Measurements from ENCODE around the gene IL27RA.

GRCh38 chr19:14089662-14090508, 58.3 kb downstream of the IL27RA start:
- TF ChIP-seq CTCF (tag by site-specific recombination; IDR thresholded peaks at IDR 0.05): no peak
- no peak for TF ChIP-seq ZNF423 (tag by site-specific recombination; IDR thresholded peaks at IDR 0.05)
- TF ChIP-seq, protein P1, sequence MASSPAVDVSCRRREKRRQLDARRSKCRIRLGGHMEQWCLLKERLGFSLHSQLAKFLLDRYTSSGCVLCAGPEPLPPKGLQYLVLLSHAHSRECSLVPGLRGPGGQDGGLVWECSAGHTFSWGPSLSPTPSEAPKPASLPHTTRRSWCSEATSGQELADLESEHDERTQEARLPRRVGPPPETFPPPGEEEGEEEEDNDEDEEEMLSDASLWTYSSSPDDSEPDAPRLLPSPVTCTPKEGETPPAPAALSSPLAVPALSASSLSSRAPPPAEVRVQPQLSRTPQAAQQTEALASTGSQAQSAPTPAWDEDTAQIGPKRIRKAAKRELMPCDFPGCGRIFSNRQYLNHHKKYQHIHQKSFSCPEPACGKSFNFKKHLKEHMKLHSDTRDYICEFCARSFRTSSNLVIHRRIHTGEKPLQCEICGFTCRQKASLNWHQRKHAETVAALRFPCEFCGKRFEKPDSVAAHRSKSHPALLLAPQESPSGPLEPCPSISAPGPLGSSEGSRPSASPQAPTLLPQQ (tag by site-specific recombination; IDR thresholded peaks at IDR 0.05): no peak

Data from HEK293 (cell line).